SK-N-MC (cell line): ENCODE results near the gene P3H3.

Experiments
- DNase-seq: peaks from one replicate; pipeline ENCODE4 v3.0.0-alpha.2; 2011; ENCODE audit warnings: low read depth, low spot score
- H3K27ac ChIP-seq: fragments of 200-600 bp; sonication (generic); 2 replicates; pipeline ENCODE4 v1.5.1; 2016; ENCODE audit warnings: mixed run types
- H3K36me3 ChIP-seq: fragments of 200-600 bp; sonication (generic); 2 replicates; pipeline ENCODE4 v1.6.1; 2017; ENCODE audit warnings: antibody characterized with exemption, low read length, mixed read lengths; ENCODE audit not compliant: insufficient read depth
- H3K4me3 ChIP-seq: fragments of 200-600 bp; sonication (generic); 2 replicates; pipeline ENCODE4 v1.5.1; 2016
- H3K9ac ChIP-seq: fragments of 200-600 bp; sonication (generic); 2 replicates; pipeline ENCODE4 v1.8.0; 2017; ENCODE audit warnings: mixed run types, mixed read lengths; ENCODE audit not compliant: insufficient read length
- H3K9me3 ChIP-seq: fragments of 200-600 bp; sonication (generic); 2 replicates; pipeline ENCODE4 v1.6.1; 2017; ENCODE audit warnings: low read depth, mild to moderate bottlenecking, antibody characterized with exemption, low read length, moderate library complexity, mixed read lengths
- EZH2 ChIP-seq: fragments of 200-600 bp; sonication (generic); IDR thresholded peaks from one replicate; pipeline ENCODE4 v1.6.1; 2017; ENCODE audit warnings: antibody characterized with exemption
- FOXP2 ChIP-seq: optimal IDR thresholded peaks from 2 replicates; pipeline ENCODE3; 2011; ENCODE audit warnings: mild to moderate bottlenecking, moderate library complexity; ENCODE audit not compliant: insufficient read depth; ENCODE audit errors: extremely low read length, control extremely low read depth
- POLR2AphosphoS5 ChIP-seq: IDR thresholded peaks from 2 replicates; pipeline ENCODE4 v1.6.1; 2012; ENCODE audit warnings: mild to moderate bottlenecking, low read depth, low read length, borderline replicate concordance

The P3H3 gene

GRCh38 chr12:6827982-6828780 is at the start of gene P3H3:
TSS of gene P3H3 (plus strand) at chr12:6828407. CDS start at chr12:6828441, 34 bp downstream.
- H3K36me3 ChIP-seq, result peaks cover 5% of the 10 kb centered on the region; the same call in 1 of the 2 replicates
- no peak for DNase-seq
- H3K9me3 ChIP-seq, result no peaks in the 10 kb centered on the region
- H3K4me3 ChIP-seq, result peak within 1 kb of the TSS; percentile 93
- TF ChIP-seq FOXP2, result no peak
- no peak; the same call in 1 of the 2 replicates for TF ChIP-seq POLR2AphosphoS5
- no peak for TF ChIP-seq EZH2
- peak within 1 kb of the TSS; percentile 72 for H3K9ac ChIP-seq
- H3K27ac ChIP-seq, result peak within 1 kb of the TSS; percentile 83

DNA sequence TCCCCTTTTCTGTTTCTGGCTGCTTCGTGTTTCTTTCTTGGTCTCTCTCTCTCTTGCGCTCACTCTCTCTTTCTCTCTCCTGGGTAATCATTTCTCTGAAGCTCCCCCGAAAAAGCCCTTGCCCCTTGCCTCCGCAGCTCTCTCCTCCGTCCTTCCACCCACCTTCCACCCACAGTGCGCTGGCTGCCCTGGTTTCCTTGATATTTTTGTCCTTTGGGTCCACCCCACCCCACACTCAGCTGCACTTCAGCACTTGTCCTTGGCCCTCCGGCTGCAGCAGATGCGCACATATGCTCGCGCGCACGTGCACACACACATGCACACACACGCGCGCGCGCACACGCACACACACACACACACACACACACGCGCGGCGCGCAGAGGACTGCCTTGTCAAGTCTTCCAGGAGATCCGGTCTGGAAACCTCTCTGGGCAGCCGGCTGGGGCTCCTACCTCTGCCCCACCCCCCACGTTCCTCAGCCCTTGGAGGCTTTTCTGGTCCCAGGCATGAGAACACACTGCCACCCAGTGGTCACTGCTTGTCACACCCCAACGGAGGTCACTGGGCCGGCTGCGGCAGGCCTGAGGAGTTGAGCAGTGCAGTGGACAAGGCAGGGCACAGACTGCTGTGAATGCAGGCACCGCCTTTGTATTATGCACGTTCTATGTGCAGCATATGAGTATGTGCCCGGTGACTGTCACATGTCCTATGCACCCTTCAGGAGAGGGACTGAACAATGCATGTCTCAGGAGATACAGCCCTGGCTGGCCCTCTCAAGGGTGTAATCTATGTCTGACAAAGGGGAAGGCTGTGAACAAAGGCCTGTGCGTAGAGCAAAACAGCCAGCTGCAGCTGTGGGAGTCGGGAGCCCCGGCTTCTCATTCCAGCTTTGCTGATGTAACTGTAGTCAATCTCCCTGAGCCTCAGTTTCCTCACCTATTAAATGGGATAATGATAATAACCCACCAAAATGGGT is 49.3 kb upstream of the P3H3 start:
- peak; percentile 42 for DNase-seq
- H3K9me3 ChIP-seq, result no peaks in the 10 kb centered on the region
- H3K36me3 ChIP-seq, result no peaks in the 10 kb centered on the region
- peak overlapping the region; percentile 39 for H3K9ac ChIP-seq
- H3K4me3 ChIP-seq, result peak overlapping the region; percentile 73
- H3K27ac ChIP-seq, result no peak overlapping the region; the same call in 1 of the 2 replicates
- TF ChIP-seq FOXP2 (peak; percentile 45), EZH2 (no peak)

DNA sequence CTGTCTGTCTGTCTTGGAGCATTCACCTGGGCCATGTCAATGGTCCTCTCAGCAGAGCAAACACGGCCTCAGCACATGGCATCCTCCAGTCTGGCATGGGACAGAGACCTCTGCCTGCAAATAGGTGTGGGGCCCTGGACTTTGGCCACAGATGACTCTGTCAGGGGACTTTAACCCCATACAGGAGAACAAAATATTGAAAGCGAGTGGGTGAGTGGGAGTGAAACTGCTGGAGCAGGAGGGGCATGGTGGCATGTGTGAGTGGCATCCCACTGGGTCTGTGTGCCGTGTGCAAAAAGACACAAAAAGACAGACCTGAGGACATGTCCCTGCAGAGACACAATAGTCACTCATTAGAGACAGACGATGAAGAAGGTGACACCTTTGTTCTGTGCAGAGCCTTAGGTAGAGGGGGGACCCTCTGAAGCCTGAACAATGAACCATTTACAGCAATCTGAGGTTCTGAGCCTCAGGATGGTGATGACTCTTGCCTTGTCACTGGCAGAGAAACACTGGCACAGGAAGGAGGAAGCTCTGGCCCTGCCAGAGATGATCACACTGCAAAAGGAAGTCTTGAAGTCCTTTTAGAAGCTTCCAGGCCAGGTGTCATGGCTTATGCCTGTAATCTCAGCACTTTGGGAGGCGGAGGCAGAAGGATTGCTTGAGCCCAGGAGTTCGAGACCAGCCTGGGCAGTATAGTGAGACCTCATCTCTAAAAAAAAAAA is 48.3 kb upstream of the P3H3 start:
- H3K36me3 ChIP-seq, result no peaks in the 10 kb centered on the region
- H3K27ac ChIP-seq, result no peak overlapping the region
- DNase-seq, result no peak
- no peak overlapping the region for H3K4me3 ChIP-seq
- H3K9me3 ChIP-seq, result no peaks in the 10 kb centered on the region
- no peak overlapping the region for H3K9ac ChIP-seq
- TF ChIP-seq POLR2AphosphoS5 (no peak), EZH2 (no peak), FOXP2 (no peak)

DNA sequence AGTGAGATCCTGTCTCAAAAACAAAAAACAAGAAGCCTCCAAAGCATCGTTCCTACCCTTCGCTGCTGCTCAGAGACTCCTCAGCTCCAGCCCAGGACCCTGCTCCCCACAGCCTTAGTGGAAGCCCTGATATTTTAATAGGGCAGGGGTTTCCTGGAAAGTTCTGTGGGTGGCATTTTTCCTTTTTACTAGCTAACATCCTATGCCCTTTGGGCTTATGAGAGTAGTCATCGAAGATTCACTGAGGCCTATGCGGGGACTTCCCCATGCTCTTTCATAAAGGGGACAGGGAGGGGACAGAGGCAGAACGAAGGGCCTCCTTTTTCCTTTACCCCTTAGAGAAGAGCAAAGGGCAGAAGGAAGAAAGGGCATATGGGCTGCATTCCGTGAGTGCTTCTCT is 47.6 kb upstream of the P3H3 start:
- Histone ChIP-seq H3K4me3 (no peak overlapping the region), H3K9me3 (no peaks in the 10 kb centered on the region), H3K9ac (no peak overlapping the region), H3K27ac (no peak overlapping the region), H3K36me3 (no peaks in the 10 kb centered on the region)
- DNase-seq, result no peak
- TF ChIP-seq POLR2AphosphoS5 (no peak), EZH2 (no peak), FOXP2 (no peak)

DNA sequence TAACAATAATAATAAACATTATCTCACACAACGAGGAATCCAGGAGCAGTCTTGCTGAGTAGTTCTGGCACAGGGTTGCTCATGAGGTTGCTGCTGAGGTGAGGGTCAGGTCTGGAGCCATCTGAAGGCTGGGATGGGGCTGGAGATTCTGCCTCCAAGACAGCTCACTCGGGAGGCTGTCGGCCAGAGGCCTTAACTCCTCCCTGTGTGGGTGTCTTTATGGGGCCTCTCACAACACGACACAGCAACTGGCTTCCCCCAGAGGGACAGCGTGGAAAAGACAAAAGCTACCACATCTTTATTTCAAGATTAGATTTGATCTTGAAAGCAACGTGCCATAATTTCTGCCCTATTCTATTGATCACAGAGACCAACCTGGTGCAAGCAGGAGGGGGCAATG is 46.1 kb upstream of the P3H3 start:
- TF ChIP-seq FOXP2 (no peak), POLR2AphosphoS5 (no peak), EZH2 (no peak)
- Histone ChIP-seq H3K36me3 (no peaks in the 10 kb centered on the region), H3K27ac (no peak overlapping the region), H3K9me3 (no peaks in the 10 kb centered on the region), H3K9ac (no peak overlapping the region), H3K4me3 (no peak overlapping the region)
- DNase-seq, result no peak

DNA sequence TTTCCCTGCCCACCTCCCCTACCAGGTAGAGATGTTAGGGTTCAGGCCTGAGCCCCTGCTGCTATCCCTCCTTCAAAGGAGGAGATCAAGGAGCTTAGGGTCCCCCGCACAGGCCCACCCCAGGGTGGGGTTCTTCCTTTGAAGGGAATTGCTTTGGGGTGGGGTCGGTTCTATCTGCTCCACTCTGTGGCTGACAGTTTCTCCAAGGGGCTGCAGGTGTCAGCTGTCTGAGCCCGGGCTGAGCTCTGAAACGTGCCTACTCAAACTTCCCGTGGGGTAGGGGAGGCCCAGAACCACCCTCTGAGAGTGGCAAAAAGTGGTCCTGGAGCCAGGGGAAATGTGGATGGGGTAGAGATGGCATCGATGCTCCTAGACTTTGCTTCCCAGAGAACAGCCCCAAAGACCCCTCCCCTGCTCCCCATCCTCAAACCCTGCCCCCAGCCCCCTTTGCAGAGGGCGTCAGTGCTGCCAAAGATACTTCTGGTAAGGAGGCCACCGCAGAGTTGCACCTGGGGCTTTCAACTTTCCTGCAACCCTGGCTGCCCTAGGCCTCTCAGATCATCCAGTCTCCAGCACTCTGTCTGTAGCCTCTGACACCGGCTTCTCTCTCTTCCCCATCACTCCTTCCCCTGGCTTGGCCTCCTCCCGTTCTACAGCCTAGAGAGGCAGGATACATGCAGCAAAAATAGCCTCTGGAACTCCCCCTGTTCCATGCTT is 45.2 kb upstream of the P3H3 start:
- H3K9me3 ChIP-seq, result no peaks in the 10 kb centered on the region
- no peak for DNase-seq
- H3K36me3 ChIP-seq, result no peaks in the 10 kb centered on the region
- no peak overlapping the region for H3K27ac ChIP-seq
- no peak overlapping the region for H3K4me3 ChIP-seq
- no peak overlapping the region for H3K9ac ChIP-seq
- TF ChIP-seq POLR2AphosphoS5 (no peak), FOXP2 (no peak), EZH2 (no peak)

DNA sequence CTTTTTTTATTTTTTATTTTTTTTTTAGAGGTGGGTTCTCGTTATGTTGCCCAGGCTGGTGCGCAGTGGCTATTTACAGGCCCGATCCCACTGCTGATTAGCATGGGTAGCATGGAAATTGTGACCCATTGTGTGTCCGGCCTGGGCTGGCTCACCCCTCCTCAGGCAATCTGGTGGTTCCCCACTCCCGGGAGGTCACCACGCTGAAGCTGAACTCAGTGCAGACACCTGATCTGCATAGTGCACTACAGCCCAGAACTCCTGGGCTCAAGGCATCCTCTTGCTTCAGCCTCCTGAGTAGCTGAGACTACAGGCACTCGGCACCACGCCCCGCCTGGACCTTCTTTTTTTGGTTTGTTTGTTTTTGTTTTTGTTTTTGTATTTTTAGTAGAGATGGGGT is 44.4 kb upstream of the P3H3 start:
- no peak for TF ChIP-seq FOXP2
- no peak for TF ChIP-seq POLR2AphosphoS5
- no peaks in the 10 kb centered on the region for H3K36me3 ChIP-seq
- DNase-seq, result no peak
- H3K9me3 ChIP-seq, result no peaks in the 10 kb centered on the region
- no peak overlapping the region for H3K9ac ChIP-seq
- no peak overlapping the region for H3K4me3 ChIP-seq
- H3K27ac ChIP-seq, result no peak overlapping the region
